Stimulated activated naive B cell treated with anti-CD40 and anti-IgM and Interleukin-4, amounts not matched to agents 10 μg/mL and 1 μg/mL and 100 μg/mL, for 72 hours (primary cell): ENCODE results near the gene CLDN15.
"Not testable (repeated sequence)": the region's sequence is repeated elsewhere in the genome, so short reads cannot be mapped to it uniquely, and the experiment has no call there.

ENCODE experiments used
- ATAC-seq, 2 donors: fragments of 150-1000 bp; cut with Tn5 transposase; replicated peaks; 2 replicates each; pipeline ENCODE4 v1.10.0; 2021; ENCODE audit warnings: moderate library complexity in 1 of 2
- DNase-seq: peaks from one replicate; pipeline ENCODE4 v3.0.0; 2021
- H3K27ac Mint-ChIP-seq: one replicate; pipeline ENCODE4 v1.8.0; 2022; ENCODE audit warnings: mild to moderate bottlenecking, mixed read lengths
- H3K27me3 Mint-ChIP-seq, 2 donors: one replicate each; pipeline ENCODE4 v1.8.0; 2022; ENCODE audit warnings: mixed read lengths in 2 of 2
- H3K36me3 Mint-ChIP-seq, 2 donors: one replicate each; pipeline ENCODE4 v1.8.0; 2022; ENCODE audit warnings: mixed read lengths in 2 of 2, mild to moderate bottlenecking in 1 of 2
- H3K4me1 Mint-ChIP-seq, 2 donors: one replicate each; pipeline ENCODE4 v1.8.0; 2022; ENCODE audit warnings: mixed read lengths in 2 of 2, mild to moderate bottlenecking in 1 of 2
- H3K4me3 Mint-ChIP-seq, 2 donors: one replicate each; pipeline ENCODE4 v1.8.0; 2022; ENCODE audit warnings: mild to moderate bottlenecking in 2 of 2, mixed read lengths in 2 of 2, moderate library complexity in 1 of 2
- H3K9me3 Mint-ChIP-seq, 2 donors: one replicate each; pipeline ENCODE4 v1.8.0; 2022; ENCODE audit warnings: mixed read lengths in 2 of 2, mild to moderate bottlenecking in 1 of 2

CLDN15 gene

DNA sequence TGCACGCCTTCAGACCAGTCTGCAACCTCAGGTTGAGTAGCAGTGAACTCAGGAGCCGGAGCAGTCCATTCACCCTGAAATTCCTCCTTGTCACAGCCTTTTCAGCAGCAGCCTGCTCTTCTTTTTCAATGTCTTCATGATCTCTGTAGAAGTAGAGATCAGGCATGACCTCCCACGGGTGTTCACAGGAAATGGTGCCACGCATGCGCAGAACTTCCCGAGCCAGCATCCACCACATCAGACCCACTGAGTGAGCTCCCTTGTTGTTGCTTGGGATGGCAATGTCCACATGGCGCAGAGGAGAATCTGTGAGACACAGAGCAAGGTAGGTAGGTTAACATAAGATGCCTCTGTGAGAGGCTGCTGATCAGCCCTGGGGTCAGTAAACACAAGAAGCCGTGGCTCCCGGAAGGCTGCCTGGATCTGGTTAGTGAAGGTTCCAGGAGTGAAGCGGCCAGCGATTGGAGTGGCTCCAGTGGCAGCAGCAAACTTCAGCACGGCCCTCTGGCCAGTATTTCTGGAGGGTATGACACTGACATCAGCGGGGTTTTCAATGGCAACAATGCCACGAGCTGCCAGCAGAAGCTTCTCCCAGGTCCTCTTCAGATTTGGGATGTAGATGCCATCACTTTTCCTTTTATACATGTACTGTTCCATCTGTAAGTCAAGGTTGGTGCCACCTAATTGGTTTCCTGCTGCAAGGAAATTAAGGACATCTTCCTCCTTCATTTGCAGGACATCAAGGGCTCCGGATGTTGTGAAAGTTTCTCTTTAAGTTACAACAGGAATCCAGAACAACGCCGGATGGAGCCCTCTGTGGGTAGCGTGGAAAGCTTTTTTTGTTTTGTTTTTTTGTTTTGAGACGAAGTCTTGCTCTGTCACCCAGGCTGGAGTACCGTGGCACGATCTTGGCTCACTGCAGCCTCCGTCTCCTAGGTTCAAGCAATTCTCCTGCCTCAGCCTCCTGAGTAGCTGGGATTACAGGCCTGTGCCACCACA is 33.6 kb downstream of the CLDN15 start:
- H3K4me3 Mint-ChIP-seq, ATAC-seq, DNase-seq, H3K27ac Mint-ChIP-seq, H3K9me3 Mint-ChIP-seq: not testable (repeated sequence)
- H3K36me3 Mint-ChIP-seq, result peaks cover 23 to 34% of the 10 kb centered on the region in 2 donors
- H3K4me1 Mint-ChIP-seq, result peaks cover 15 to 37% of the 10 kb centered on the region in 2 donors
- H3K27me3 Mint-ChIP-seq, result peaks cover 35 to 36% of the 10 kb centered on the region in 2 donors

DNA sequence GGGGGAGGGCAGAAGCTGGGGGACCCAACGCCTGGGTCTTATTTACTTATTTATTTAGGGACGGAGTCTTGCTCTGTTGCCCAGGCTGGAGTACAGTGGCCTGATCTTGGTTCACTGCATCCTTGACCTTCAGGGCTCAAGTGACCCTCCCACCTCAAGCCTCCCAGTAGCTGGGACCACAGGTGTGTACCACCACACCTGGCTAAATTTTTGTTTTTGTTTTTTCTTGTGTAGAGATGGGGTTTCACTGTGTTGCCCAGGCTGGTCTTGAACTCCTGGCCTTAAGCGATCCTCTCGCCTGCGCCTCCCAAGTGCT is 35.0 kb downstream of the CLDN15 start:
- no peak for ATAC-seq
- H3K4me3 Mint-ChIP-seq, result no peak overlapping the region
- peaks cover 11 to 23% of the 10 kb centered on the region in 2 donors for H3K36me3 Mint-ChIP-seq
- no peak overlapping the region for H3K27ac Mint-ChIP-seq
- no peaks in the 10 kb centered on the region for H3K9me3 Mint-ChIP-seq
- peaks cover 38 to 46% of the 10 kb centered on the region in 2 donors for H3K27me3 Mint-ChIP-seq
- peaks cover 15 to 37% of the 10 kb centered on the region in 2 donors for H3K4me1 Mint-ChIP-seq
- DNase-seq, result no peak

DNA sequence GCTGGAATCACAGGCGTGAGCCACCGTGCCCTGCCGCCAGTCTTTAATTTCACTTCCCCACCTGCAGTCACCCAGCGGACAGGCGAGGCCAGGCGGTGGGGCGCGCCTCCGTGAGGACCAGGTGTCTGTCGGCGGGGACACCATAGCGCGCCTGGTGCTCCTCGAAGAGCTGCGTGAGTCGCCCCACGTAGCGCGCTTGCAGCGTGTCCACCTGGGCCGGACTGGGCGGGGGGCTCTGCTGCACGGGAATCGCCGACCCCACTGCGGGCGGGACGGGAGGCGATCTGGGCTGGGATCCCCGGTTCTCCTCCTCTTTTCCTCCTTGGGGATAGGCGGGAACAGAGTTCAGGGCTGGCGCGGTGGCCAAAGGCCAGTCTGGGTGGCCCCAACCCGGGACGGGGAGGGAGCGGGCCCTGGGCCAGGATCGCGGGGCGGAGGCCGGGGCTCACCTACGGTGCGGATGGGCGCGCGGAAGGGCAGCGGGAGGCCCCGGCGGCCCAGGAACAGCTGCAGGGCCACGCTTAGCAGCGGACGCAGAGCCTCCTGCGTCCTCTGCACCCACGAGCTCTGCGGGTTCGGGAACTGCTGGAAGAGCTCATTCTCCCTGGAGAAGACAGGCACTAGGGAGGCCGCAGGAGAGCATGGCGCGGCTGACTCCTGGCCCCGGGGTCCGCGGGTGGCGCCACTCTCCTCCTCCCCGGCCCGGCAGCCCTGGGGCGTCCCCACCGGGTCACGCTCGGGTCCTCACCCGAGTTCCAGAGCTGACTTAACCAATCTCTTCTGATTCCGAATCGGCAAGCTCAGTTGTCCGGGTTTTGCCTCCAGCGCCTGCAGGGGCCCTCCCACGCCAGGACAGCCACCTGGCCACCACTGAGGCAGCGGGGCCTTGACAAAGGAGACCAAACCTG is 35.7 kb downstream of the CLDN15 start:
- H3K4me1 Mint-ChIP-seq, result peaks cover 15 to 37% of the 10 kb centered on the region in 2 donors
- peaks cover 38 to 51% of the 10 kb centered on the region in 2 donors for H3K27me3 Mint-ChIP-seq
- no peaks in the 10 kb centered on the region for H3K9me3 Mint-ChIP-seq
- no peak overlapping the region for H3K27ac Mint-ChIP-seq
- DNase-seq (no peak), ATAC-seq (peak; percentile 56 to 76)
- peak overlapping the region in 1 of 2 donors; percentile 25 for H3K4me3 Mint-ChIP-seq
- H3K36me3 Mint-ChIP-seq, result peaks cover 11 to 16% of the 10 kb centered on the region in 2 donors

DNA sequence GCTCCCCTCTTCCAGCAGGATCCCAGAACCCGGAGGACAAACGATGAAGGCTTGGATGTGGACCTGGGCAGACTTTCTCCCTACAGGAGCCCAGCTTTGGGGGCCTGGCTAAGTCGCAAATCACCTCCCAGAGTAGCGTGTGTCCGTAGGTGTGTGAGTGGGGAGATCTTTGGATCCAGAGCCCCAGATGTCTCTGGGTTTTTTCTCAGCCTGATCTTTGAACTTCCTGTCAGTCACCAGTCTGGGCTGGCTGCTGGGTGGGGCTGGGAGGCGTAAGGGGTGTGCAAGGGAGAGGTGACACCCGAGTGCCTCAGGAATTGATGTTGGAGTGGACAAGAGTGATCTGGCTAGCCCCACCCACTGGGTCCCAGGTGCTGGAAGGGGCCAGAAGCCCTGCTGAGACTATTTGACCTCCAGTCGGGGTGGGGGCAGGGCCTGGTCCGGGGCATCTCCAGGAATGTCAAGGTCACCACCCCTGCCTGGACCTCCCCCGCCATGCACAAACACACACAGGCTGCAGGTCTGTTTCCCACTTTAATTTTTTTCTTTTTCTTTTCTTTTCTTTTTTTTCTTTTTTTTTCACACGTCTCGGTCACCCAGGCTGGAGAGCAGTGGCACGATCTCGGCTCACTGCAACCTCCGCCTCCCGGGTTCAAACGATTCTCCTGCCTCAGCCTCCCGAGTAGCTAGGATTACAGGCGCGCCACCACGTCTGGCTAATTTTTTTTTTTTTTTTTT is 36.6 kb downstream of the CLDN15 start, which contains the start of gene MOGAT3:
Gene MOGAT3 (minus strand): TSS at position 175 of the 738 bp plus-strand sequence. CDS start 182 bp downstream, outside the sequence.
- Mint-ChIP-seq H3K9me3 (no peaks in the 10 kb centered on the region), H3K36me3 (peaks cover 4 to 7% of the 10 kb centered on the region in 2 donors), H3K27ac (peak within 1 kb of the TSS; percentile 39), H3K4me3 (peak within 1 kb of the TSS; percentile 25 to 50), H3K4me1 (peaks cover 12 to 35% of the 10 kb centered on the region in 2 donors), H3K27me3 (peaks cover 38 to 52% of the 10 kb centered on the region in 2 donors)
- ATAC-seq, result no peak
- DNase-seq, result no peak

DNA sequence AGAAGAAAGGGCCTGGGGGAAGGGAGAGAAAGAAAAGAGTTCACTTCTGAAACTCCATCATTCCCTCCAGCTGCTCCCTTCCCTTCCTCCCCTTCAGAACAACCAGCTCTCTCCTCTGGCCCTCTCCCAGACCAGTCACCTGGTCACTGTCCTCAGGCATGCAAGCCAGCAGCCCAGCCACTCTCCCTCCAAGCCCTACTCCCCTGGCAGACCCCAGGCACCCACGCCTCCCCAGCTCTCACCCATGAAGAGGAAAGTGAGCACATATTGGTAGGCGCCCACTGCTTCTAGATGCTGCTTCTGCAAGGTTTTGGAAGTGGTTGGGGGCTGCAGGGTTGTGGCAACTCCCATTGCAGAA is 37.1 kb downstream of the CLDN15 start:
- Mint-ChIP-seq H3K27me3 (peaks cover 38 to 57% of the 10 kb centered on the region in 2 donors), H3K4me1 (peaks cover 8 to 29% of the 10 kb centered on the region in 2 donors), H3K36me3 (peaks cover 0 to 2% of the 10 kb centered on the region in 2 donors), H3K9me3 (no peaks in the 10 kb centered on the region), H3K27ac (no peak overlapping the region), H3K4me3 (peak overlapping the region in 1 of 2 donors; percentile 25)
- ATAC-seq (no peak), DNase-seq (no peak)

DNA sequence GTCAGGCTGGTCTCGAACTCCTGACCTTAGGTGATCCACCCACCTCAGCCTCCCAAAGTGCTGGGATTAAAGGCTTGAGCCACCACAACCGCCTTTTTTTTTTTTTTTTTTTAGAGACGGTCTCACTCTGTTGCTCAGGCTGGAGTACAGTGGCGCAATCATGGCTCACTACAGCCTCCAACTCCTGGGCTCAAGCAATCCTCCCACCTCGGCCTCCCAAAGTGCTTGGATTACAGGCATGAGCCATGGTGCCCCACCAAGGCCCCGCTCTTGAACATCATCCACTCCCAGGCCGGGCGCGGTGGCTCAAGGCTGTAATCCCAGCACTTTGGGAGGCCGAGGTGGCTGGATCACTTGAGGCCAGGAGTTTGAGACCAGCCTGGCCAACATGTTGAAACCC is 38.1 kb downstream of the CLDN15 start:
- ATAC-seq, DNase-seq, H3K27ac Mint-ChIP-seq, H3K36me3 Mint-ChIP-seq, H3K4me3 Mint-ChIP-seq, H3K9me3 Mint-ChIP-seq: not testable (repeated sequence)
- peaks cover 8 to 29% of the 10 kb centered on the region in 2 donors for H3K4me1 Mint-ChIP-seq
- peaks cover 42 to 63% of the 10 kb centered on the region in 2 donors for H3K27me3 Mint-ChIP-seq

DNA sequence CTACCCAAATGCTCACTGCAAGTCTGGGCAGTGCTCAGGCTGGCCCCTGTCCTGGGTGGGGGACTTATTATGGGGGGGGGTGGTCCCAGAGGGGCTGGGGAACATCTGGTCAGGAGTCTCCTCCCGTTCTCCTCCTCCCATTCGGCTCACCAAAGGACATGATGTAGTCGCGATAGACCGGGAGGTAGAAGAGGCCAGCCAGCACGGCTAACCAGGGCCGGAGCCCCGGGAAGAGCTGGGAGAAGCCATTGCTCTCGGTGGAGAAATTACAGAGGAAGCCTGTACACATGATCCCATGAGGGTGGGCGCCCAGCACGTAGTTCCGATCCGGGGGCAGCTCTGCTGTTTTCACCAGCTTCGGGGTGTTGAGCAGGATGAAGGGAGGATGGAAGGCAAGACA is 39.1 kb downstream of the CLDN15 start:
- Mint-ChIP-seq H3K27ac (no peak overlapping the region), H3K4me1 (peaks cover 5 to 24% of the 10 kb centered on the region in 2 donors), H3K4me3 (no peak overlapping the region), H3K36me3 (no peaks in the 10 kb centered on the region), H3K9me3 (no peaks in the 10 kb centered on the region), H3K27me3 (peaks cover 36 to 64% of the 10 kb centered on the region in 2 donors)
- ATAC-seq (no peak), DNase-seq (no peak)

DNA sequence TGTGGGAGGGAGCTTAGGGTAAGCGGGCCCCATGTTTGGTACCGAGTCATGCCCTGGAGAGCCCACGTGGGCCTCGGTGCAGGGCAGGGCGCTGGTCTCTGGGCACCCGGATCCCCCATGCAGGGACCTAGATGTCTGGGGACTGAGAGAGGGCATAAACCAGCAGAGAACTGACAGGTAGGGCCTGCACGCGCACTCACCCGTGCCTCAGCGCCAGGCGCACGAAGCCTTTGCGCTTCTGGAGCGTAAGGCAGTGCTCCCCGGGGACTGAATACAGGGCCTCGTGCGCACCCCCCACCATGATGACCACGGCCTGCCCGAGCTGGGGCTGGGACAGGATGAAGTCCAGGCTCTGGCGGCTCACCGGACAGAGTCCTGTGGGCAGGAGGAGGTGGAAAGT is 39.6 kb downstream of the CLDN15 start:
- H3K36me3 Mint-ChIP-seq, result no peaks in the 10 kb centered on the region
- H3K27me3 Mint-ChIP-seq, result peaks cover 34 to 62% of the 10 kb centered on the region in 2 donors
- H3K4me1 Mint-ChIP-seq, result peaks cover 5 to 22% of the 10 kb centered on the region in 2 donors
- DNase-seq (no peak), ATAC-seq (no peak)
- no peak overlapping the region for H3K27ac Mint-ChIP-seq
- no peaks in the 10 kb centered on the region for H3K9me3 Mint-ChIP-seq
- H3K4me3 Mint-ChIP-seq, result no peak overlapping the region

DNA sequence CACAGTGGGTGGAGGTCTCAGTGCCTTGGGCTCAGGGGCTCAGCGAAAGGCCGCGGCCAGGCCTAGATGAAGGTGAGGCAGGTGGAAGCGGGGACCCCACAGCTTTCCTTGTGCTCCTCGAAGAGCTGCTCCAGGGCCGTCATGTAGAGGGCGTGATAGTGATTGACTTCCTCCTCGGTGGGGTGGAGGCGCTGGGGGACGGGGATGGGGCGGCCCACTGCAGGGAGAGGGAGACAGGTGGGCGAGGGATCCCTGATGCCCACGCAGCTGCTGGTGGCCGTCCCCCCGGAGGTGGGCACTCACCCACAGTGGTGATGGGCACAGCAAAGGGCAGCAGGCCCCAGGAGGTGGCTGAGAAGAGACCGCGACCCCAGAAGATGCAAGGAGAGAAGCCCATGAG is 41.7 kb downstream of the CLDN15 start:
- no peak overlapping the region for H3K4me3 Mint-ChIP-seq
- peaks cover 19 to 44% of the 10 kb centered on the region in 2 donors for H3K27me3 Mint-ChIP-seq
- H3K27ac Mint-ChIP-seq, result no peak overlapping the region
- H3K9me3 Mint-ChIP-seq, result no peaks in the 10 kb centered on the region
- ATAC-seq (no peak), DNase-seq (no peak)
- peaks cover 3 to 13% of the 10 kb centered on the region in 2 donors for H3K4me1 Mint-ChIP-seq
- H3K36me3 Mint-ChIP-seq, result no peaks in the 10 kb centered on the region

DNA sequence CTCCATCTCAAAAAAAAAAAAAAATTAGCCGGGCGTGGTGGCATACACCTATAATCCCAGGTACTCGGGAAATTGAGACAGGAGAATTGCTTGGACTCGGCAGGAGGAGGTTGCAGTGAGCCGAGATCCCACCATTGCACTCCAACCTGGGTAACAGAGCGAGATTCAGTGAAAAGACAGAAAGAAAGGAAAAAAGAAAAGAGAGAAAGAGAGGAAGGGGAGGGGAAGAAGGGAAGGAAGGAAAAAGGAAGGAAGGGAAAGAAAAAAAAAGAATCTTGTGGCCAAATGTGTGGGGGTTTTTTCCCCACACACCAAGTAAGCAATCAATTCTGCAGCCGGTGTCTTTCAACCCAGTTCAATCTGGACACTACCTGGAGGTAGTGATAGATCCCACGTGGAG is 48.5 kb downstream of the CLDN15 start:
- peaks cover 8 to 15% of the 10 kb centered on the region in 2 donors for H3K4me1 Mint-ChIP-seq

DNA sequence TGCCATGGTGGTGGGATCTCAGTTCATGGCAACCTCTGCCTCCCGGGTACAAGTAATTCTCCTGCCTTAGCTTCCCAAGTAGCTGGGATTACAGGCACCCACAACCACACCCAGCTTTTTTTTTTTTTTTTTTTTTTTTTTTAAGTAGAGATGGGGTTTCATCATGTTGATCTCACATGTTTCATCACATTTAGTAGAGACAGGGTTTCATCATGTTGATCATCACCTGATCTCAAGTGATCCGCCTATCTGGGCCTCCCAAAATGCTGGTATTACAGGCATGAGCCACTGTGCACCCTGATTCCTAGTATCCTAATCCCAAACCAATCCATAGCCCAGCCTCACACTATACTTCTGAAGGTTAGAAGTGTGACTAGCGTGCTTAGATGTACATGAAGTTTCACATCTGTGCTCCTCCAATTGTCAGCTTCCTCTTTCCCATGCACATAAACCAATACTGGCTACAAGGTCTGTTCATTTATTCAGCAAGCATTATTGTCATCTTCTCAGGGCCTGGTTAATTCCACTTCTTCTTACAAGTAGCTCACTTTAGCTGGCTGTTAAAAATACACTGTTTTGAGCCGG is 50.7 kb downstream of the CLDN15 start:
- DNase-seq (no peak), ATAC-seq (peak; percentile 61 to 77)
- peaks cover 4 to 6% of the 10 kb centered on the region in 2 donors for H3K9me3 Mint-ChIP-seq
- no peaks in the 10 kb centered on the region for H3K36me3 Mint-ChIP-seq
- H3K27me3 Mint-ChIP-seq, result peaks cover 26 to 34% of the 10 kb centered on the region in 2 donors
- H3K4me1 Mint-ChIP-seq, result peaks cover 4 to 8% of the 10 kb centered on the region in 2 donors
- H3K4me3 Mint-ChIP-seq, result no peak overlapping the region
- H3K27ac Mint-ChIP-seq, result no peak overlapping the region

More for the DNA sequence above, 48.5 kb downstream of the CLDN15 start:
- Mint-ChIP-seq H3K36me3 (no peaks in the 10 kb centered on the region), H3K27ac (no peak overlapping the region), H3K4me3 (no peak overlapping the region), H3K9me3 (no peaks in the 10 kb centered on the region), H3K27me3 (peaks cover 17 to 24% of the 10 kb centered on the region in 2 donors)
- ATAC-seq (no peak), DNase-seq (no peak)

DNA sequence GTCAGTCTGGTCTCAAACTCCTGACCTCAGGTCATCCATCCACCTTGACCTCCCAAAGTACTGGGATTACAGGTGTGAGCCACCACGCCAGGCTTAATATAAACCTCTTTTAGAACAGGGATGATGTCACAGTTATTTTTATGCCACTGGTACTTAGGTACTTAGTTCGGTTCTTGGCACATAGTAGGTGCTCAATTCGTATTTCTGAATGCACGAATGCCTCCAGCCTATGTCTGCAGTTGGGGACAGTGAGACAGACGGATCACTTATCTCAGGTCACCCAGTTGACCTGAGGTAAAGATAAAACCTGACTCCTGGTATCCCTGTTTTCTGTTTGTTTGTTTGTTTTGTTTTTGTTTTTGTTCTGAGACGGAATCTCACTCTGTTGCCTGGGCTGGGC is 51.4 kb downstream of the CLDN15 start:
- Mint-ChIP-seq H3K9me3 (peaks cover 4 to 6% of the 10 kb centered on the region in 2 donors), H3K4me1 (peaks cover 4 to 8% of the 10 kb centered on the region in 2 donors), H3K27me3 (peaks cover 29 to 37% of the 10 kb centered on the region in 2 donors), H3K36me3 (no peaks in the 10 kb centered on the region), H3K4me3 (no peak overlapping the region), H3K27ac (no peak overlapping the region)
- ATAC-seq (no peak), DNase-seq (no peak)

DNA sequence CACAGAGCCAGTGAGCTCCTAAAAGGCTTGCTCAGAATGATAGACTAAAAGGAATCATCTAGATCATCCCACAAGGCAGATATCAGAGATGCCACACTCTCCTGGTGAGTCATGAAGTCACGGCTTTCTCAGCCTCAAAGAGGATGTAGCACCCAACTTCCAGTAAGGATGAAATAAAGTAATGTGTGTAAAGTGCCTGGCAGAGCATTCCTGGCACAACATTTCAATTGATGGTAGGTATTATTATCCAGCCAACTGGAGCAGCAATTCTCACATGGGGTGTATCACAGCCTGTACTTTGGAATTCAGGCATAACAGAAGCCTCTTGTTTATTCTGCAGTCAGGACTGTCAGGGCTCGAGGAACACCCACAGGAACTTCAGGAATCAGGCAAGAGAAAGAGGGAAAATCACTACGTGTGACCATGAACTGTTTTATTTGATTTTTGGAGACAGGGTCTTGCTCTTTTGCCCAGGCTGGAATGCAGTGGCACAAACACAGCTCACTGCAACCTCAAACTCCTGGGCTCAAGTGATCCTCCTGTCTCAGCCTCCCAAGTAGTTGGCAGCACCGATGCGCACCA is 52.3 kb downstream of the CLDN15 start:
- ATAC-seq (no peak), DNase-seq (no peak)
- Mint-ChIP-seq H3K4me3 (no peak overlapping the region), H3K9me3 (peaks cover 4 to 6% of the 10 kb centered on the region in 2 donors), H3K36me3 (no peaks in the 10 kb centered on the region), H3K4me1 (peaks cover 6 to 12% of the 10 kb centered on the region in 2 donors), H3K27me3 (peaks cover 36 to 45% of the 10 kb centered on the region in 2 donors), H3K27ac (no peak overlapping the region)
